ENCODE measurements around the gene TRIM26. TPM values are rescaled to one million over a fixed set of nuclear protein-coding genes. Genes with fewer than 3 reads are reported as not detected.
A peak's percentile ranks its signal among the peaks of the same experiment; 100 is the strongest.

Gene TRIM26
- total RNA-seq, 1 donor from 2014 or later = 52.9 TPM

DNA sequence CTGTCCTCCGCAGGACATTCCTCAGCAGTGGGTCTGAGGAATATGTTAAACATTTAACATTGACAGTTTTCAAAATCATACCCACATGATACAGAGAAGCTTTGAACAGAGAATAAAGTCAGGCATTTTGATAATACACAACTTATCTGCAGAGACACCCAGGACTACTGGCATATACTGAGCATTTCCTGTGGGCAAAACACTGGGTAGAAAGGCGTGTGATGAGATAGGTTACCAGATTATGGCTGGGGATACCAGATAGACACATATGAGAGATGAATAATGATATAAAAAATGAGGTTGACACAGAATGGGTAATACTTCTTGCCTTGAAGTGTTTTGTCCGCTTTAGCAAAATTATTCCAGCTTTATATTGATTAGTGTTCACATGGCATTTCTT, 31.4 kb upstream of the TRIM26 start:
- no peak for DNase-seq (ENCODE audit: low spot score, unreplicated experiment)
- no peaks in the 10 kb centered on the region for H3K9me3 Mint-ChIP-seq (ENCODE audit: low read depth)
- H3K36me3 Mint-ChIP-seq (ENCODE audit: insufficient read depth) = no peaks in the 10 kb centered on the region
- peaks cover 4% of the 10 kb centered on the region for H3K27me3 Mint-ChIP-seq
- H3K4me1 Mint-ChIP-seq (ENCODE audit: low read depth) = no peaks in the 10 kb centered on the region
- H3K4me3 Mint-ChIP-seq (ENCODE audit: low read depth) = no peak overlapping the region
- TF ChIP-seq CTCF (IDR thresholded peaks at IDR 0.05; ENCODE audit: unreplicated experiment) = no peak
- no peak overlapping the region for H3K27ac Mint-ChIP-seq

- no peak overlapping the region for H3K27ac Mint-ChIP-seq
- peaks cover 21% of the 10 kb centered on the region for H3K27me3 Mint-ChIP-seq
- no peak for DNase-seq (ENCODE audit: low spot score, unreplicated experiment)
These were observed 25.1 kb upstream of the TRIM26 start for GRCh38 chr6:30238178-30238795.

GRCh38 chr6:30234356-30234755, 21.1 kb upstream of the TRIM26 start:
- peaks cover 25% of the 10 kb centered on the region for H3K27me3 Mint-ChIP-seq
- no peaks in the 10 kb centered on the region for H3K36me3 Mint-ChIP-seq (ENCODE audit: insufficient read depth)
- H3K9me3 Mint-ChIP-seq (ENCODE audit: low read depth) = no peaks in the 10 kb centered on the region

More at GRCh38 chr6:30238178-30238795, 25.1 kb upstream of the TRIM26 start:
- no peaks in the 10 kb centered on the region for H3K9me3 Mint-ChIP-seq (ENCODE audit: low read depth)
- peak; percentile 20 for TF ChIP-seq CTCF (IDR thresholded peaks at IDR 0.05; ENCODE audit: unreplicated experiment)
- no peaks in the 10 kb centered on the region for H3K36me3 Mint-ChIP-seq (ENCODE audit: insufficient read depth)
- H3K4me1 Mint-ChIP-seq (ENCODE audit: low read depth) = no peaks in the 10 kb centered on the region
- no peak overlapping the region for H3K4me3 Mint-ChIP-seq (ENCODE audit: low read depth)

GRCh38 chr6:30231067-30231466, 17.9 kb upstream of the TRIM26 start:
- no peaks in the 10 kb centered on the region for H3K4me1 Mint-ChIP-seq (ENCODE audit: low read depth)
- no peak for TF ChIP-seq CTCF (IDR thresholded peaks at IDR 0.05; ENCODE audit: unreplicated experiment)
- H3K27ac Mint-ChIP-seq = no peak overlapping the region
- no peak for DNase-seq (ENCODE audit: low spot score, unreplicated experiment)
- no peaks in the 10 kb centered on the region for H3K9me3 Mint-ChIP-seq (ENCODE audit: low read depth)
- no peak overlapping the region for H3K4me3 Mint-ChIP-seq (ENCODE audit: low read depth)
- H3K27me3 Mint-ChIP-seq = peaks cover 17% of the 10 kb centered on the region
- H3K36me3 Mint-ChIP-seq (ENCODE audit: insufficient read depth) = no peaks in the 10 kb centered on the region

More at GRCh38 chr6:30234356-30234755, 21.1 kb upstream of the TRIM26 start:
- no peak for TF ChIP-seq CTCF (IDR thresholded peaks at IDR 0.05; ENCODE audit: unreplicated experiment)
- no peaks in the 10 kb centered on the region for H3K4me1 Mint-ChIP-seq (ENCODE audit: low read depth)
- DNase-seq (ENCODE audit: low spot score, unreplicated experiment) = no peak
- H3K27ac Mint-ChIP-seq = no peak overlapping the region
- H3K4me3 Mint-ChIP-seq (ENCODE audit: low read depth) = no peak overlapping the region

GRCh38 chr6:30227763-30228487, 14.7 kb upstream of the TRIM26 start:
- H3K27ac Mint-ChIP-seq = no peak overlapping the region
- H3K4me3 Mint-ChIP-seq (ENCODE audit: low read depth) = no peak overlapping the region
- H3K27me3 Mint-ChIP-seq = peaks cover 15% of the 10 kb centered on the region
- no peak for TF ChIP-seq CTCF (IDR thresholded peaks at IDR 0.05; ENCODE audit: unreplicated experiment)
- peaks cover 4% of the 10 kb centered on the region for H3K36me3 Mint-ChIP-seq (ENCODE audit: insufficient read depth)
- H3K4me1 Mint-ChIP-seq (ENCODE audit: low read depth) = no peaks in the 10 kb centered on the region
- peaks cover 7% of the 10 kb centered on the region for H3K9me3 Mint-ChIP-seq (ENCODE audit: low read depth)
- no peak for DNase-seq (ENCODE audit: low spot score, unreplicated experiment)
